ENCODE results near the gene BAZ2A.

DNA sequence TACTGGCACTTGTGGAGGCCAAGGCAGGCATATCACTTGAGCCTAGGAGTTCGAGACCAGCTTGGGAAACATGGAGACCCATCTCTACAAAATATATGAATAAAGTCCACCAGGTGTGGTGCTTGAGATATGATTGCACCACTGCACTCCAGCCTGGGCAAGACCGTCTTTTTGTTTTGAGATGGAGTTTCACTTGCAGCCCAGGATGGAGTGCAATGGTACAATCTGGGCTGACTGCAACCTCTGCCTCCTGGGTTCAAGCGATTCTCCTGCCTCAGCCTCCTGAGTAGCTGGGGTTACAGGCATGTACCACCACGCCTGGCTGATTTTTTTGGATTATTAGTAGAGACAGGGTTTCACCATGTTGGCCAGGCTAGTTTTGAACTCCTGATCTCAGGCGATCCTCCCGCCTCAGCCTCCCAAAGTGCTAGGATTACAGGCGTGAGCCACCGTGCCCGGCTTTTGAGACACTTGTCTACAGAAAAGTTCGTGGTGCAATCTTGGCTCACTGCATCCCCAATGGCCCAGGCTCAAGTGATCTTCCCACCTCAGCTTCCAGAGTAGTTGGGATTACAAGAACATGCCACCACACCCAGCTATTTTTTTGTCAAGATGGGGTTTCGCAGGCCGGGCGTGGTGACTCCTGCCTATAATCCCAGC is 32.0 kb upstream of the BAZ2A start:
- TF ChIP-seq EZH2 (IDR thresholded peaks at IDR 0.05; ENCODE audit: insufficient read depth, low read length): no peak
- TF ChIP-seq, protein P1, sequence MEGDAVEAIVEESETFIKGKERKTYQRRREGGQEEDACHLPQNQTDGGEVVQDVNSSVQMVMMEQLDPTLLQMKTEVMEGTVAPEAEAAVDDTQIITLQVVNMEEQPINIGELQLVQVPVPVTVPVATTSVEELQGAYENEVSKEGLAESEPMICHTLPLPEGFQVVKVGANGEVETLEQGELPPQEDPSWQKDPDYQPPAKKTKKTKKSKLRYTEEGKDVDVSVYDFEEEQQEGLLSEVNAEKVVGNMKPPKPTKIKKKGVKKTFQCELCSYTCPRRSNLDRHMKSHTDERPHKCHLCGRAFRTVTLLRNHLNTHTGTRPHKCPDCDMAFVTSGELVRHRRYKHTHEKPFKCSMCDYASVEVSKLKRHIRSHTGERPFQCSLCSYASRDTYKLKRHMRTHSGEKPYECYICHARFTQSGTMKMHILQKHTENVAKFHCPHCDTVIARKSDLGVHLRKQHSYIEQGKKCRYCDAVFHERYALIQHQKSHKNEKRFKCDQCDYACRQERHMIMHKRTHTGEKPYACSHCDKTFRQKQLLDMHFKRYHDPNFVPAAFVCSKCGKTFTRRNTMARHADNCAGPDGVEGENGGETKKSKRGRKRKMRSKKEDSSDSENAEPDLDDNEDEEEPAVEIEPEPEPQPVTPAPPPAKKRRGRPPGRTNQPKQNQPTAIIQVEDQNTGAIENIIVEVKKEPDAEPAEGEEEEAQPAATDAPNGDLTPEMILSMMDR (IDR thresholded peaks at IDR 0.05; ENCODE audit: insufficient read depth, low read depth, low read length): no peak

Data from astrocyte (in vitro differentiated cells and primary cell).